Upper lobe of left lung (tissue), 6 donors: ENCODE results near the gene GABBR2. TPM values are rescaled to one million over a fixed set of nuclear protein-coding genes. Genes with fewer than 3 reads are reported as not detected.

ENCODE experiments used
- ATAC-seq, 2 donors: fragments of 200-7000 bp; cut with Tn5 transposase; one replicate each; pipeline ENCODE4 v1.9.1; 2022; ENCODE audit warnings: mild to moderate bottlenecking in 2 of 2, moderate library complexity in 2 of 2; ENCODE audit not compliant: low FRiP score in 2 of 2
- DNase-seq, 2 donors: peaks; one replicate each; pipeline ENCODE4 v3.0.0-alpha.2; 2019 to 2020
- H3K27ac ChIP-seq, 4 donors: fragments of 200-600 bp; sonication (generic); one replicate each; pipeline ENCODE4 v1.5.1; 2016 to 2019
- H3K27me3 ChIP-seq, 4 donors: fragments of 200-600 bp; sonication (generic); one replicate each; pipeline ENCODE4 v1.5.1; 2017 to 2019
- H3K36me3 ChIP-seq, 4 donors: fragments of 200-600 bp; sonication (generic); one replicate each; pipeline ENCODE4 v1.5.1; 2016 to 2019
- H3K4me1 ChIP-seq, 4 donors: fragments of 200-600 bp; sonication (generic); one replicate each; pipeline ENCODE4 v1.5.1; 2018 to 2019
- H3K4me3 ChIP-seq, 4 donors: fragments of 200-600 bp; sonication (generic); one replicate each; pipeline ENCODE4 v1.5.1; 2017 to 2019; ENCODE audit warnings: mild to moderate bottlenecking in 2 of 4, moderate library complexity in 1 of 4
- H3K9me3 ChIP-seq, 4 donors: fragments of 200-600 bp; sonication (generic); one replicate each; pipeline ENCODE4 v1.5.1; 2018 to 2019
- CTCF ChIP-seq, 6 experiments: fragments of 450-650 bp in 4 of 6; fragments of 200-600 bp in 2 of 6; sonication (generic) in 2 of 6; IDR thresholded peaks; one replicate each; pipeline ENCODE4 v1.5.1; 2016 to 2019; ENCODE audit warnings: antibody characterized with exemption in 6 of 6
- EP300 ChIP-seq, 4 donors: sonication (generic); formaldehyde crosslinking; IDR thresholded peaks; one replicate each; pipeline ENCODE4 v1.5.1; 2017; ENCODE audit warnings: antibody characterized with exemption in 4 of 4, control low read depth in 2 of 4
- POLR2A ChIP-seq, 4 donors: fragments of 450-650 bp; IDR thresholded peaks; one replicate each; pipeline ENCODE4 v1.5.1; 2016 to 2017; ENCODE audit warnings: antibody characterized with exemption in 4 of 4, mild to moderate bottlenecking in 2 of 4
- POLR2AphosphoS5 ChIP-seq, 2 donors: sonication (generic); formaldehyde crosslinking; IDR thresholded peaks; one replicate each; pipeline ENCODE4 v1.5.1; 2017; ENCODE audit warnings: antibody characterized with exemption in 2 of 2
- WGBS, 2 donors: methylation state at CpG; one replicate each; pipeline ENCODE4 v1.1.5; 2017 to 2018; 5-methylcytosine and 5-hydroxymethylcytosine counted together
- total RNA-seq, 6 donors: library from RNA; depleted of rRNA in 4 of 6; stranded (reverse); fragments of >200 nt in 4 of 6; gene quantifications; one replicate each; pipeline versions ENCODE4 v1.1.0 to v1.2.1, GENCODE V29; 2016 to 2021
- donor health status: DM: no; HTN: no; CAD: no; lungs with moderate emphysema.
- donor health status: DM: no; HTN: yes; CAD: no; lungs with severe emphysema.

GABBR2 gene
- total RNA-seq: under 1 TPM in 5 of 6 donors, not detected in 1; 0.15 to 1.00 (median 0.81) TPM

DNA sequence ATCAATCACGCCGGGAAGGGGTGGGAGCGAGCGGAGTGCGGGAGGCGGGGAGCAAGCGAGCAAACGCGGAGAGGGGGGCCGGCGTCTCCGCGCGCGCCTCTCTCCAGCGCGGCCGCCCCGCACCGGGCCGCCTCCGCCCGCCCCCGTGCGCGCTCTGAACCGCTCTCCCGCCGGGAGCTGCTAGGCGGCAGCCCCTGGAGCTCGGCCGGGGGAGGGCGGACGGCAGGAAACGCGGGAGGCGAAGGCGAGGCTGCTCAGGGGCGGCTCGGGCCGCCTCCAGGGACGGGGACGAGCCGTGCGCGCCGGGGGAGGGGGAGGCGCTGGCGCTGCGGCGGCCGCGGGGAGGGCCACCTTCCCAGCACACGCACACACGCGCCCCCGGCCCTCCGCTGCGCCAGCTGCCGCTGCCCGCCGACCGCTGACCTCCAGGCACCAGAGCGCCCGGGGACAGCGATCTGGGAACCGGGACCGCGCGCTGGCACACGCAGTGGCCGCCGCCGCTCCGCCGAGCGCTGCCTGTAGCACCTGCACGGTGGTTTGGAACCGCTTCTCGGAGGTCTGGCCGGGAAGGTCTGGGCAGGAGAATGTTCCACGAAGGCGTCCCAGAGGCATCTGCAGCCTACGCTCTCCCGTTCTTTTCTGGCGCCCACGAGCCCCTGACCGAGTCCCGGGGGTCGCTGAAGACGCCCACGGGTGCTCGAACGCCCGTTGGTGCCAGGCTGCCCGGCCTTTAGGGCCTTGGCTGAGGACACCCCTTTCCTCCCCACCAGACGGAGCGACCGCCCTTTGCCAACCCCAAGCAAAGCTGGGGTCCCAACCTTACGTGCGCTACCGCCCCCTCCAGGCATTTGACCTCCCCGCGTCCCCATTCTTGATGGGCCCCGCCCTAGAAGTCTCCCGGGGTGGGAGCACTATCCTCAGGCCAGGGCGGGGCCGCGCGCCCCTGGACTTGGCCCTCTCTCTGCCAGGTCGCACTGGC lies at the start of gene GABBR2:
Gene GABBR2, minus strand, starts transcription at position 3 of the 979 bp plus-strand sequence. CDS start 198 bp downstream, outside the sequence.
- DNase-seq: peak in 1 of 2 donors; percentile 72

DNA sequence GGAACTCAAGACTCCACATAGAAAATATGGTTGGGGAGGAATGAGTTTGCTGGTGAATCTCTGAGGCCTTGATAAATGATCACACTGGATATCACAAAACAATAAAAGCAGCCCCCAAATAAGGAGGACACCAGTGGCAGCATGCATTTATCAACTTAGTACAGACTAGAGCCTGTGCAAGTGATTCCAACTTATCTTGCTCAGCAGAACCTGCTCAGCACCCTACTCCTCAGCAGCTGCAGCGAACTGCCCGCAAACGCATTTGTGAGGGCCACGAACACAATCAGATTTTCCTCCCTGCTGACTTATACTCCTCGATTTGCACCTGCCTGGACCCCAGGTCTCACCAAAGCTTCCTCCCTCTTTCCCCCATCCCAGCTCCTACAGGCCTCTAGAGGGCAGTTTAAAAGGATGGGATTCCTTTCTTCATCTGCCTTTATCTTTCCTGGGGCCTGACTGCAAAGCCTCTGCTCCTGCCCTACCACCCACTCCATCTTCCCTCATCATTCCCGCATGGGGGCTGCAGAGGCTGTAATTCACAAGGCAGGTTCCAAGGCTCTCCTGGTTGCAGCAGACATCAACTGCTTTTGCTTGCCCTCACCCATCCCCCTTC lies 46.4 kb upstream of the GABBR2 start:
- H3K36me3 ChIP-seq: peaks cover 0 to 59% (median 24%) of the 10 kb centered on the region in 4 donors
- TF ChIP-seq POLR2AphosphoS5 (IDR thresholded peaks at IDR 0.05) (no peak), EP300 (IDR thresholded peaks at IDR 0.05) (no peak), POLR2A (IDR thresholded peaks at IDR 0.05) (no peak), CTCF (IDR thresholded peaks at IDR 0.05) (no peak)
- 93 to 95% methylated on average over 6 of the region's 6 CpGs for WGBS, 2 donors
- no peaks in the 10 kb centered on the region for H3K27me3 ChIP-seq
- DNase-seq (no peak), ATAC-seq (no peak)
- H3K4me1 ChIP-seq: no peaks in the 10 kb centered on the region
- no peak overlapping the region for H3K4me3 ChIP-seq
- H3K9me3 ChIP-seq: no peaks in the 10 kb centered on the region
- H3K27ac ChIP-seq: no peak overlapping the region

More for the DNA sequence above, at the start of gene GABBR2:
- peaks cover 0 to 33% (median 24%) of the 10 kb centered on the region in 4 donors for H3K27me3 ChIP-seq
- 2 to 4% methylated on average over 11 to 67 of the region's 111 CpGs for WGBS, 2 donors
- no peak within 1 kb of the TSS for H3K27ac ChIP-seq
- peaks cover 15 to 30% (median 19%) of the 10 kb centered on the region in 4 donors for H3K4me1 ChIP-seq
- no peaks in the 10 kb centered on the region for H3K36me3 ChIP-seq
- TF ChIP-seq EP300 (IDR thresholded peaks at IDR 0.05): no peak
- TF ChIP-seq CTCF (IDR thresholded peaks at IDR 0.05): no peak
- no peak for TF ChIP-seq POLR2AphosphoS5 (IDR thresholded peaks at IDR 0.05)
- TF ChIP-seq POLR2A (IDR thresholded peaks at IDR 0.05): no peak
- no peaks in the 10 kb centered on the region for H3K9me3 ChIP-seq
- no peak for ATAC-seq
- peak within 1 kb of the TSS in 3 of 4 donors; percentile 37 to 46 (median 40) for H3K4me3 ChIP-seq

- TF ChIP-seq POLR2A (IDR thresholded peaks at IDR 0.05) (no peak), POLR2AphosphoS5 (IDR thresholded peaks at IDR 0.05) (no peak), CTCF (IDR thresholded peaks at IDR 0.05) (no peak), EP300 (IDR thresholded peaks at IDR 0.05) (no peak)
- no peak overlapping the region for H3K27ac ChIP-seq
- no peak overlapping the region for H3K4me3 ChIP-seq
- no peaks in the 10 kb centered on the region for H3K27me3 ChIP-seq
- ATAC-seq (no peak), DNase-seq (no peak)
- H3K36me3 ChIP-seq: peaks cover 0 to 53% (median 32%) of the 10 kb centered on the region in 4 donors
- 89 to 93% methylated on average over 2 of the region's 2 CpGs for WGBS, 2 donors
- H3K4me1 ChIP-seq: no peaks in the 10 kb centered on the region
- no peaks in the 10 kb centered on the region for H3K9me3 ChIP-seq
Observed at GRCh38 chr9:98751210-98751609, 42.5 kb upstream of the GABBR2 start.

DNA sequence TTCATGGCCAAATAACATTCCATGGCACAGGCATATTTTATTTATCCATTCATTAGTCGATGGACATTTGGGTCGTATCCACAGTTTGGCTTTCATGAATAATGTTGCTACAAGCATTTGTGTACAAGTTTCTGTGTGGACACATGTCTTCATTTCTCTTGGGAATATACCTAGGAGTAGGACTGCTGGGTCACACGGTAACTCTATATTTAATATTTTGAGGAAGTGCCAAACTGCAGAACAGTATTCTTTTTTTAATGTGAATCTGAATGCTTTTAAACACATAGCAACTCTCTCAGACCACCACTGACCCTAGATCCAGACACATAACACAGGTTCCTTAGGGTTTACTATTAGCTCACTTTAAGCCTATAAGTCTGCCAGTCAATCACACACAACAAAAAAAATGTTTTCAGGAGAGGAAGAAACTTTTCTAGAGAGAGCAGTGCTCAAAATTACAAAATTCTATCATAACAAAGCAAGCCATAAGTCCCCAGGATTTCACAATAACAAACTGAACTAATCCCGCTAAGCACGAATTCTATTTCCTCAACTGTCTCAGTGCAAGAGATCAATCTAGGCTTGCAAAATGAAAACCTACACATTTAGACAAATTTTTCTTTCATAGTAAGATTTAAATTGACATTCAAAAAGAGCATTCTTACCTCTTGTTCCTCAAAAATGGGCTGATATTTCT lies 41.8 kb upstream of the GABBR2 start:
- H3K36me3 ChIP-seq: peaks cover 0 to 51% (median 29%) of the 10 kb centered on the region in 4 donors
- H3K4me1 ChIP-seq: no peaks in the 10 kb centered on the region
- TF ChIP-seq POLR2A (IDR thresholded peaks at IDR 0.05) (no peak), POLR2AphosphoS5 (IDR thresholded peaks at IDR 0.05) (no peak), EP300 (IDR thresholded peaks at IDR 0.05) (no peak), CTCF (IDR thresholded peaks at IDR 0.05) (no peak)
- WGBS, 2 donors: 74 to 83% methylated on average over 5 of the region's 5 CpGs
- no peak overlapping the region for H3K4me3 ChIP-seq
- no peaks in the 10 kb centered on the region for H3K27me3 ChIP-seq
- no peak for DNase-seq
- H3K27ac ChIP-seq: no peak overlapping the region
- no peaks in the 10 kb centered on the region for H3K9me3 ChIP-seq
- no peak for ATAC-seq
